Measurements from ENCODE around the gene SLC6A20. TPM values are rescaled to one million over a fixed set of nuclear protein-coding genes. Genes with fewer than 3 reads are reported as not detected.

SLC6A20 gene
- total and polyA plus RNA-seq, 2 of the 13 experiments (the other 11 are each of a cell fraction or from before 2014, with no cell fraction given), result not detected

DNA sequence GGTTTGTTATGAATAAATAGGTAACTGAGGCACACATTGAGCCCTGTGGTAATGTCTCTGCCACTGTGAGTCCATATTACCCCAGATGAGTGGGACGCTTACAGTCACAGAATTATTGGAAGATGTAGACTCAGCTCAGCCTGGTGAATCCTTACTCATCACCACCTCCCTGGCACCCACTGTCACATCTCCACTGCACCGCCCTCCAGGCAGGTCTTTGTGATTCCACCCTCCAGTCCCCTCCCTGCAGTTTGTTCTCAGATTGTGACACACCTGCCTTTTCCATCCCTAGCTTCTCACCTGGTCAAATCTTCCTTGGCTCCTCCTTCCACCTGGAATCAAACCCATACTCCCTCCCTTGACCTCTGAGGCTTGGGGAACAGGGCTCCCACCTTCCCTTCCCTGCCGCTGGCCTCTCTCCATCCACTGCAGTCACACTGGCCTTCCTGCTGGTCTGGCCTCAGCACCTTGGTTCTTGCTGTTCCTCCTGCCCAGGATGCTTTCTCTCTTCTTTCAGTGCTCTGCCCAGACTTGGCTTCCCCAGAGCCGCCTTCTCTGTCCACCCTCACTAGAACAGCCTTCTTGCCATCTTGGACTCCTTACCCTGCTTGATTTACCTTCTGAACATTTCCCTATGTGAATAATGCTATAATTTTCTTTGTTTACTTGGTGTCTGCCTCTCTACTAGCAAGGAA lies 9.4 kb downstream of the SLC6A20 start (continued):
- TF ChIP-seq, protein P1, sequence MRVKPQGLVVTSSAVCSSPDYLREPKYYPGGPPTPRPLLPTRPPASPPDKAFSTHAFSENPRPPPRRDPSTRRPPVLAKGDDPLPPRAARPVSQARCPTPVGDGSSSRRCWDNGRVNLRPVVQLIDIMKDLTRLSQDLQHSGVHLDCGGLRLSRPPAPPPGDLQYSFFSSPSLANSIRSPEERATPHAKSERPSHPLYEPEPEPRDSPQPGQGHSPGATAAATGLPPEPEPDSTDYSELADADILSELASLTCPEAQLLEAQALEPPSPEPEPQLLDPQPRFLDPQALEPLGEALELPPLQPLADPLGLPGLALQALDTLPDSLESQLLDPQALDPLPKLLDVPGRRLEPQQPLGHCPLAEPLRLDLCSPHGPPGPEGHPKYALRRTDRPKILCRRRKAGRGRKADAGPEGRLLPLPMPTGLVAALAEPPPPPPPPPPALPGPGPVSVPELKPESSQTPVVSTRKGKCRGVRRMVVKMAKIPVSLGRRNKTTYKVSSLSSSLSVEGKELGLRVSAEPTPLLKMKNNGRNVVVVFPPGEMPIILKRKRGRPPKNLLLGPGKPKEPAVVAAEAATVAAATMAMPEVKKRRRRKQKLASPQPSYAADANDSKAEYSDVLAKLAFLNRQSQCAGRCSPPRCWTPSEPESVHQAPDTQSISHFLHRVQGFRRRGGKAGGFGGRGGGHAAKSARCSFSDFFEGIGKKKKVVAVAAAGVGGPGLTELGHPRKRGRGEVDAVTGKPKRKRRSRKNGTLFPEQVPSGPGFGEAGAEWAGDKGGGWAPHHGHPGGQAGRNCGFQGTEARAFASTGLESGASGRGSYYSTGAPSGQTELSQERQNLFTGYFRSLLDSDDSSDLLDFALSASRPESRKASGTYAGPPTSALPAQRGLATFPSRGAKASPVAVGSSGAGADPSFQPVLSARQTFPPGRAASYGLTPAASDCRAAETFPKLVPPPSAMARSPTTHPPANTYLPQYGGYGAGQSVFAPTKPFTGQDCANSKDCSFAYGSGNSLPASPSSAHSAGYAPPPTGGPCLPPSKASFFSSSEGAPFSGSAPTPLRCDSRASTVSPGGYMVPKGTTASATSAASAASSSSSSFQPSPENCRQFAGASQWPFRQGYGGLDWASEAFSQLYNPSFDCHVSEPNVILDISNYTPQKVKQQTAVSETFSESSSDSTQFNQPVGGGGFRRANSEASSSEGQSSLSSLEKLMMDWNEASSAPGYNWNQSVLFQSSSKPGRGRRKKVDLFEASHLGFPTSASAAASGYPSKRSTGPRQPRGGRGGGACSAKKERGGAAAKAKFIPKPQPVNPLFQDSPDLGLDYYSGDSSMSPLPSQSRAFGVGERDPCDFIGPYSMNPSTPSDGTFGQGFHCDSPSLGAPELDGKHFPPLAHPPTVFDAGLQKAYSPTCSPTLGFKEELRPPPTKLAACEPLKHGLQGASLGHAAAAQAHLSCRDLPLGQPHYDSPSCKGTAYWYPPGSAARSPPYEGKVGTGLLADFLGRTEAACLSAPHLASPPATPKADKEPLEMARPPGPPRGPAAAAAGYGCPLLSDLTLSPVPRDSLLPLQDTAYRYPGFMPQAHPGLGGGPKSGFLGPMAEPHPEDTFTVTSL (CRISPR knock-in tag; IDR thresholded peaks at IDR 0.05; ENCODE audit: borderline replicate concordance), result no peak
- TF ChIP-seq ASH2L (IDR thresholded peaks at IDR 0.05; ENCODE audit: insufficient read length, low read depth, low read length) (no peak), NRL (CRISPR knock-in tag; IDR thresholded peaks at IDR 0.05; ENCODE audit: borderline replicate concordance) (no peak), SMC3 (IDR thresholded peaks at IDR 0.05; ENCODE audit: low read length) (no peak), ZNF430 (CRISPR knock-in tag; IDR thresholded peaks at IDR 0.05) (no peak), ATRX (CRISPR knock-in tag; IDR thresholded peaks at IDR 0.05; ENCODE audit: borderline replicate concordance) (no peak), DMAP1 (CRISPR knock-in tag; IDR thresholded peaks at IDR 0.05) (no peak)
